Ramos (cell line): ENCODE measurements around the gene ABCA4.

Experiments used
- in situ Hi-C: fragments of 300-500 bp; cut with MboI; formaldehyde crosslinking; loops from one replicate; pipeline ENCODE4 v1.14.3; 2022; ENCODE audit warnings: low sequenced_read_pairs; ENCODE audit not compliant: unreplicated experiment

Gene ABCA4

GRCh38 chr1:94106716-94107115, 14.2 kb downstream of the ABCA4 start:
- in situ Hi-C loops = no loop called here

GRCh38 chr1:94105957-94106529, 14.9 kb downstream of the ABCA4 start:
- in situ Hi-C loops = no loop called here

GRCh38 chr1:94105581-94105952, 15.4 kb downstream of the ABCA4 start:
- in situ Hi-C loops = no loop called here

- in situ Hi-C loops = no loop called here
These were observed 16.0 kb downstream of the ABCA4 start for GRCh38 chr1:94104776-94105580.

- in situ Hi-C loops = no loop called here
These were observed 16.7 kb downstream of the ABCA4 start for GRCh38 chr1:94104127-94104684.

- in situ Hi-C loops = no loop called here
These were observed 17.3 kb downstream of the ABCA4 start for GRCh38 chr1:94103608-94104007.

- in situ Hi-C loops = no loop called here
These were observed 19.1 kb downstream of the ABCA4 start for GRCh38 chr1:94101613-94102525.

GRCh38 chr1:94100785-94101612, 19.9 kb downstream of the ABCA4 start:
- in situ Hi-C loops = no loop called here

GRCh38 chr1:94100129-94100784, 20.7 kb downstream of the ABCA4 start:
- in situ Hi-C loops = no loop called here

- in situ Hi-C loops = no loop called here
These were observed 21.6 kb downstream of the ABCA4 start for GRCh38 chr1:94099303-94099702.

- in situ Hi-C loops = no loop called here
These were observed 22.3 kb downstream of the ABCA4 start for GRCh38 chr1:94098585-94099111.

- in situ Hi-C loops = no loop called here
These were observed 24.0 kb downstream of the ABCA4 start for GRCh38 chr1:94096797-94097549.

GRCh38 chr1:94095744-94096469, 25.0 kb downstream of the ABCA4 start:
- in situ Hi-C loops = no loop called here

- in situ Hi-C loops = no loop called here
These were observed 25.8 kb downstream of the ABCA4 start for GRCh38 chr1:94095112-94095637.

GRCh38 chr1:94094469-94095111, 26.4 kb downstream of the ABCA4 start:
- in situ Hi-C loops = no loop called here

GRCh38 chr1:94093996-94094395, 27.0 kb downstream of the ABCA4 start:
- in situ Hi-C loops = no loop called here

GRCh38 chr1:94093396-94093795, 27.6 kb downstream of the ABCA4 start:
- in situ Hi-C loops = no loop called here
